Kidney glomerular epithelial cell (primary cell): ENCODE measurements around the gene GPR142.
"Not testable (repeated sequence)": the region's sequence is repeated elsewhere in the genome, so short reads cannot be mapped to it uniquely, and the experiment has no call there.

ENCODE experiments used
- DNase-seq: peaks from one replicate; lab custom pipeline; 2025; lab: John Stamatoyannopoulos, UW

Gene GPR142

DNA sequence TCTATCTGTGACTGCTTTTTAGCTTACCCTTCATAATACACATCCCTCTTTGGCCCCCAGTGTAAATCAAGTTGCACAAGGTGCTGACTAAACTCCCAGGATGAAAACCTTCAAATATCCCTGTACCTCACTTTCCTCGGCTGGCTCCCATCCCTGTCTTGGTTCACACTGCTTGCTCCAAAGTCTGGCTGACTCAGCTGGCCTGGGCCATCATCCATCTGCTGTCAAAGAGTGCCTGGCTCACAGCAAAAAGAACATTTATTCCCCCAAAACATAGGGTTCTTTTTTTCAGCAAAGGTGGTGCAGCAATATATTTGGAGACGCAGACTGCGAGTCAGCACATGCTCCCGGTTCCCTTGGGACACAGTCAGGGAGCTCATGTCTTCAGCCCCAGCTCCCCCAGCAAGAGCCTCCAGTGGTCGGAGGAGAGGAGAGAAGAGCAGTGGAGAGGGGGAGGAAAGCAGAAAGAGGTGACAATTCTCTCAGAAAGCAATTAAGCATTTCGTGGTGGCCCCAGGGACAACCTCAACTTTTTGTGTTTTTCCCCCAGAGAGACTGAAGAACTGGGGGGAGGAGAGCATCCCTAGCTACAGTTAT lies 26.1 kb downstream of the GPR142 start:
- no peak for DNase-seq

DNA sequence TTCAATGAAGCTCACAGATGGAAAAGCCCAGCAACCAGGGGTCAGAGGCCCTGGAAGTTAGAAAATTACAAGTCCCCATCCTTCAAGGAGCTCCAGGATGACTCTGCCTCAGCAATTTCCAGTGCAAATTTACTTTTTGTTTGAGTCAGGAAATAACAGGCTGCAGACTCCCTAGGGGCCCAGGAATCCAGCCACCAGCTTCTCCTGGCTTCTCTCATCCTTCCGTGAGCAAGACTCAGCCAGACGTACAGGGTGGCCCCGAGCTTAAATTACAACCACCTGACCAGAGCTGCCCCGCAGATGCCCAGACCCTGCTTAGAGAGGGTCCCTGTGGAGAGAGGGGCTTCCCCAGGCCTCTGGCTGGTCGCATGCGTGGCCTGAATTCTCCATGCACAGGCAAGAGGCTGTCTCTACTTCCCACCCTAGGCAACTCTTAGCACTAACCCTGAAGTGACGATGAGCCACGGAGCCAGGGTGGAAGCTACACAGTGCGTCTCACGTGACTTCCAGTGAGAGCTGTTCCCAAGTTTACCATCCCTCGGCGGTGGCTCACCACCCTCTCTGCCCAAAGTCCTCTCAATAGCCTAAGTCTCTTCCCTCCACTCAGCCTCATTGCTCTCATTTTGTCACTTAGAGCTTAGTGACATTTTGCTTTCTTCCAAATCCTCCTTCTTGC lies 27.1 kb downstream of the GPR142 start:
- DNase-seq = no peak

DNA sequence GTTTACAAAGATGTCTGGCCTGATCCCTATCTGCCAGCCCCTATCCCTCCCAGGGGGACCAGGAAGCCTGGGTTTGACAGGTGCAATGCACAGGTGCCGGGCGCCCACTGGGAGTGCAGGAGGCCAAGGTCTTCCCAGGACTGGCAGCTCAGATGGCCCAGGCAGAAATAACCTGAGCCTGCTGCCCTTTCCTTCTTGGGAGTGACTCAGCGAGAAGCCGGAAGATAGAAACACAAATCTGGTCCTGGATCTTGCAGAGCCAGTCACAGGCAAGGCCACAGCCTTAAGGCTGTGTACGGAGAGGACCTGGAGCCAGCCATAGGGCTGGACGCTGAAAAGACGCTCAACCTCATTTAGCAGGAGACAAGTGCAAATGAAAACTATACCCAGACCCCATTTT lies 27.7 kb downstream of the GPR142 start:
- DNase-seq = no peak

DNA sequence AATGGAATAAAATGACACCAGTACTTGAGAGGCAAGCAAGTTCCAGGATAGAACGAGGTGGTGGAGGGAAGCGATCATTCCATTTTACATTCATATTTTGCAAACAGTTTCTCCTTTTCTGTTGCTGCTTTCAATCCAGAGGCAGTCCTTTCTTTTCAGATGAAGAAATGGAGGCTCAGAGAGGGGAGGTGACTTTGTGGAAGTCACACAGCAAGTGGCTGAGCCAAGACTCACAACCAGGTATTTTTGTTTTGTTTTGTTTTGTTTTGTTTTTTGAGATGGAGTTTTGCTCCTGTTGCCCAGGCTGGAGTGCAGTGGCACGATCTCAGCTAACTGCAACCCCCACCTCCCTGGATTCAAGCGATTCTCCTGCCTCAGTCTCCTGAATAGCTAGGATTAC lies 29.3 kb downstream of the GPR142 start:
- DNase-seq = no peak

DNA sequence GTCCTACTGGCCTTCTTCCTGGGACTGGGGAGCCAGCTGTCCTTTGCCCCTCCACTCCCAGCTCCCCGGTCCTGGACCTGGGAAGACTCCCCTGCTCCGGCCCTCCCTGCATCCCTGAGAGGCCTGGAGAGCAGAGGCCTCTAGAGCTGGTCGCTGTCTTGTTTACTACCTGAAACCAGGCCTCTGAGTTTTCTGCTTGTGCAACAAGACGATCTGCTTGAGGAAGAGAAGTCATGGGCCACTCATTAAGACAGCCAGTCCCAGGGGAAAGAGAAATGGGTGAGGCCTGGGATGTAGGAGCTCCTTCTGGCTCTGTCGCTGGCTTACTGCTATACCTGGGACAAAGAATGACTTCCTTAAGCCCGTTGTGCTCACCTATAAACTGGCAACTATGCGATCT lies 34.7 kb downstream of the GPR142 start:
- no peak for DNase-seq

DNA sequence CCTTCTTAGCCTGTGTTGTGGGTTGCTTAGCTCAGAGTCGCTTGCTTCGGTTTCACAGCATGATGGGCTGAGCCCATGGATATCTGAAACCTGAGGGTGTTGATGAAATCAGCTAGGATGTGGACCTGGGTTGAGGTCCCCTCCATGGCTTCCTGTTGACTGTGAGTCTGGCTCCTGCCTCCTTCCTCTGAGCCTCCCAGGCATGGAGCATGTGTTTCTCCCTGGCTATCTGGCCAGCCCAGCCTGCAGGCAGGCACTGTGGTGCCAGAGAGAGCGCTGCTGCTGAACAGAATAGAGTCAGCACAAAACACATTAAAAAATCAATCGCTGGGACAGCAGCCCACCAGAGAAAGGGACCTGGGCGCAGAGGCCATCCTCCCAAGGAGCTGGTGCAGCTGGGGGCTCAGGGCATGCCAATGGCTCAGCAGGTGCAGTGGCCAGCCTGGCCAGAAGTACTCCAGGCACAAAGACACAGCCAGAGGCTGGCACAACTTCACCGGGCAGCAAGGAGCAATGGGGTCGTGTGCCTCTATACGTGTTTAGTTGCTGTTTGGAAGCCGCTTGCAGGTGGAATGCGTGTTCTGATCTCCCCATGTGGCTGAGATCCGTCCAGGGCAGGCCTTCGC lies 36.3 kb downstream of the GPR142 start:
- DNase-seq = no peak

DNA sequence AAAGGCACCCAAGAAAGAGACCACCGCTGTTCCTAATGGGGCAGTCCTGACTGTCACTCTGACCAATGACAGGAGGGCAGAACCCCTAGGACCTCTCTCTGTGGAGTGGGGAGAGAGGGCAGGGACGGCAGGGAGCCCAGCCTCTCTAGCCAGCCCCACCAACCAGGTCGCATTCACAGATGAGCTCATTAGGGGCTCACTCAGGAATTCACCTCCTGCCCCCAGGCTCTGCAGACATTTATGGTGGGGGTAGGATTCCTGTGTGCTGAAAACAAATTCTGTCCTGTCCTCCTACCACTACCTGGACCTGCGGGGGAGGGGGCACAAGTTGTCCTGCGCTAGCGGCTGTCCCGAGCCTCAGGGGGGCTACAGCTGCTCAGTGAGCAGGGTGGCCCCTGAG lies 36.9 kb downstream of the GPR142 start:
- DNase-seq = no peak

DNA sequence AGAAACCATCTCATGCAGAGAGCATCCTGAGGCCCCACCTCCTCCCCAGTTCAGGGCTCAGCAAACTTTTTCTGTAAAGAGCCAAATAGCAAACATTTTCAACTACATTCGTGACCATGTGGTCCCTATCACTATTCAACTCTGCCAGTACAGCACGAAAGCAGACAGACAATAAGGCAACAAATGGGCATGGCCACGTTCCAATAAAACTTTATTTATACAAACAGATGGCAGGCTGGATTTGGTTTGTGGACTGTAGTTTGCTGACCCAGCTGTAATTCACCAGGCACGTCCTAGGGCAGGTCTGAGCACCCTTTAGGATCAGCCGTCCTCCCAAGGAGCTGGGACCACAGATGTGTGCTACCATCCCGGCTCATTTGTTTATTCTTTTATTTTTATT lies 37.5 kb downstream of the GPR142 start:
- no peak for DNase-seq

DNA sequence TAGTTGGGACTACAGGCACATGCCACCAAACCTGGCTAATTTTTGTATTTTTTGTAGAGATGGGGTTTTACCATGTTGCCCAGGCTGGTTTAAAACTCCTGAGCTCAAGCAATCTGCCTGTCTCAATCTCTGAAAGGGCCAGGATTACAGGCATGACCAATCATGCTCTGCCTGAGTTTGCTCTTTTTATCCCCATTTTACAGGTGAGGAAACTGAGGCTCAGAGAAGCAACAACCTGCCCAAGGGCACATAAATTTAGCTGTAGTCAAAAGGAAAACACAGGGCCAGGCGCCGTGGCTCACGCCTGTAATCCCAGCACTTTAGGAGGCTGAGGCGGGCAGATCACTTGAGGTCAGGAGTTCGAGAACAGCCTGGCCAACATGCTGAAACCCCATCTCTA lies 38.0 kb downstream of the GPR142 start:
- DNase-seq = not testable (repeated sequence)

DNA sequence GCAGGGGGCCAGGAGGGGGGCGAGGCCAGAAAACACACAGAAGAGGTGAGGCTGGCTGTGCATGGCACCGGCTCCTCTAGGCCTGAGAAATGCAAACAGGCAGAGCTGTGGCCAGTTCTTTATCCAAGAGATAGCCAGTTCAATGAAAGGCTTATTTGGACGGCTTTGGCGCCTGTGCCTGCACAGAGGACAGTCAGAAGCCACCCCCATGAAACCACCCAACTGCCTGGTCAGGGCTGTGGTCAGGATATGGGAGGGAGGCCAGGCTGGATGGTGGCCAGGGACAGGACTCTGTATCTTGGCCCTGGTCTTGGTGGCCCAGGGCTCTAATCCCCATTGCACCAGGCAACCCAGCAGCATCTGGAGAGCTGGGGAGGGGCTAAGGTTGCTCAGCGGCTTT lies 40.1 kb downstream of the GPR142 start:
- DNase-seq = no peak

DNA sequence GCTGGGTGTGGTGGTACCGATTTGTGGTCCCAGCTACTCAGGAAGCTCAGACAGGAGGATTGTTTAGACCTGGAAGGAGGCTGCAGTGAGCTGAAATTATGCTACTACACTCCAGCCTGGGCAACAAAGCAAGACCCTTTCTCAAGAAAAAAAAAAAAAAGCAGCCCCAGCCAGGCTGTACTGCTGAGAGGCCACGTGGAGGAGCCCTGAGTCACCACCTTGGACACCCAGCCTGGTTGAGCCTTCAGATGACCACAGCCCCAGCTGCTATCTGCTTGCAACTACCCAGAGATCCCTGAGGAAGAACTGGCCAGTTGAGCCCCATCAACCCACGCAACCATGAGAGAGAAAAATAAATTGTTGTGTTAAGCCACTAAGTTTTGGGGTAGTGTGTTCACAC lies 41.0 kb downstream of the GPR142 start:
- DNase-seq = no peak

DNA sequence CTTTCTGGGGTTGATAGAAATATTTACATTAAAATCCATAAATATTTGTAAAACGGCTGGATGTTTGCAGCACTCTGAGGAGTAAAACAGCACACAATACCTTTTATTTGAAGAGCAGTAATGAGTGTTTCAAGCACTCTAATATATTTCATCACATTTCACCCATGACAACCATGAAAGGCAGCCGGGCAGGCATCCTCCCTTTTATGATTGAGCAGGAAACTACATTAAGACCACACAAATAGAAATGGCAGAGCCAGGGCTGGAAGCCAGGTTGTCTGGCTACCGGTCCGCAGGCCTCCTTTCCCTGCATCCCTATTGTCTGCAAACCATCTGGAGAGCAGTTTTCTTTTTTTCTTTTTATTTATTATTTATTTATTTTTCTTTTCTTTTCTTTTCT lies 41.5 kb downstream of the GPR142 start:
- no peak for DNase-seq

DNA sequence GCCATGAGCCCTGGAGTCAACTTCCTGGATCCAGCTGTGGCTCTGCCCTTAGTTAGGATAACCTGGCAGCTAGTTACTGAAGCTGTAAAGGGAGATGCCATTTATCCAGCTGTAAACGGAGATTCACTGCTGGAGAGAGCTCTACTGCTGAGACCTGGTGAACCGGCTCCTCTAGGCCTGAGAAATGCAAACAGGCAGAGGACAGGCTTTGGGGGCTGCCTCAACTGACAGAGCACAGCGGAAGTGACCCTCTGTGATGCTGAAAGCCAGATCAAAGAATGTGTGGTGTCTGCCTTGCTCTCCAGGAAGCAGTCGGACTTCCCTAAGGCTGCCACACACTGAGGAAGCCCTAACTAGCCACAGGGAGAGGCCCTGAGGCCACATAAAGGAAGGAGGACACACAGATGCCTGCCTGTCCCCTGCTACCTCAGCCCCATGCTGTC lies 42.7 kb downstream of the GPR142 start:
- no peak for DNase-seq

DNA sequence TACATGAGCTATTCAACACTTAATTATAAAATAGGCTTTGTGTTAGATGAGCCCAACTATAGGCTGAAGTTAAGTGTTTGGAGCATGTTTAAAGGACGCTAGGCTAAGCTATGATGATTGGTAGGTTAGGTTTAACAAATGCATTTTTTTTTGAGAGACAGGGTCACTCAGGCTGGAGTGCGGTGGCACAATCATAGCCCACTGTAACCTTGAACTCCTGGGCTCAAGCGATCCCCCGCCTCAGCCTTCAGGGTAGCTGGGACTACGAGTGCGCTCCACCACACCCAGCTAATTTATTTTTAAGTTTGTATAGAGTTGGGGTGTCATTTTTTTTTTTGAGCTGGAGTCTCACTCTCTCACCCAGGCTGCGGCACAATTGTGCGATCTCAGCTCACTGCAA lies 45.3 kb downstream of the GPR142 start:
- DNase-seq = no peak

DNA sequence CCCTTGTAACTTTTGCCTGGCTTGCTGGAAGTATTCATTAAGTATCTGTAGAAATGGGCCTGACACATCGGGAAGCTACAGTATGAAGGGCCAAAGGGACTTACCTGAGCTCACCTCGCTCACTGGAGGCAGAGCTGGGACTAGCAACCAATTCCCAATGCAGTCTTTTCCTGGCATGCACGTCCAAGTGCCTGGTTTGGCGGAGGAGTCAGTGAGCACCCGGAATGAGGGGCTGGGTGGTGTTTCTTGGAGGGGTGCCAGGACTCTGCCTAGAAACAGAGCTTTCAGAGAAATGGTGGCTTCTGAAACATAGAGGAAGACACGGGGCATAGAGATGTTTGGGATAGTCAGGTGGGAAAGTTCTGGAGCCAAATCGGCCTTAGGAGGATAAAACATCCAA lies 46.2 kb downstream of the GPR142 start:
- peak; percentile 20 for DNase-seq

DNA sequence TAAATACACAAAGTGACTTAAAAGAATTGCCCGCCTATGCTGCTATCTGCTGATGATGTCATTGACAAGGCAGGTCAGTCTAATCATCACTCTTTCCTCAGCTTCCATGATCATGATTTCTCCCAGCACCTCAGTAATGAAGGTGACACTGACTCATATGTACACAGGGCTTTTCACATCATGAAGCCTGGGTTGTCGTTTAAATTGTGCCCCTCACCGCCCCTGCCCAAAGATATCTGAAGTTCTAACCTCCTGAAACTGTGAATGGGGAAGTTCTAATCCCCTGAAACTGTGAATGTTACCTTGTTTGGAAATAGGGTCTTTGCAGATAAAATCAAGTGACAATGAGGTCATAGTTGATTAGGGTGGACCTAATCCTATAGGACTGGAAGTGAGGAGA lies 47.2 kb downstream of the GPR142 start:
- no peak for DNase-seq

DNA sequence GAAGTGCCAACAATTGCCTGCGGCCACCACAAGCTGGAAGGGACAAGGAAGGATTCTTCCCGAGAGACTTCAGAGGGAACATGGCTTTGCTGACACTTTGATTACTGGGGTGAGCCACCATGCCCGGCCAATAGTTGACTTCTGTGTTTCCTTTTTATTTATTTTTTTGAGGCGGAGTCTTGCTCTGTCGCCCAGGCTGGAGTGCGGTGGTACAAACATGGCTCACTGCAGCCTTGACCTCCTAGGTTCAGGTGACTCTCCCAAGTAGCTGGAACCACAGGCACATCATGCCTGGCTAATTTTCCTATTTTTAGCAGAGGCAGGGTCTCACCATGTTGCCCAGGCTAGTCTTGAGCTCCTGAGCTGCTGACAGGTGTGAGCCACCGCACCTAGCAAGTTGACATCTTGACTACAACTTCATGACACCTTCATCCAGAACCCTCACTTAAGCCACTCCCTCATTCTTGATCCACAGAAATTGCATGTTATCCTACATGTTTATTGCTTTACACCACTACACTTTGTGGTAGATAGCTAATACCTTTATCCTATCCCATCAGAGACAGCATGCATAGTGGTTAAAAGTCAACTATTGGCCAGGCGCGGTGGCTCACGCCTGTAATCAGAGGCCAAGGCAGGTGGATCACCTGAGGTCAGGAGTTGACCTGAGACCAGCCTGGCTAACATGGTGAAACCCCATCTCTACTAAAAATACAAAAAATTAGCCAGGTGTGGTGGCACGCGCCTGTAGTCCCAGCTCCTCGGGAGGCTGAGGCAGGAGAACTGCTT lies 48.5 kb downstream of the GPR142 start:
- DNase-seq = no peak

DNA sequence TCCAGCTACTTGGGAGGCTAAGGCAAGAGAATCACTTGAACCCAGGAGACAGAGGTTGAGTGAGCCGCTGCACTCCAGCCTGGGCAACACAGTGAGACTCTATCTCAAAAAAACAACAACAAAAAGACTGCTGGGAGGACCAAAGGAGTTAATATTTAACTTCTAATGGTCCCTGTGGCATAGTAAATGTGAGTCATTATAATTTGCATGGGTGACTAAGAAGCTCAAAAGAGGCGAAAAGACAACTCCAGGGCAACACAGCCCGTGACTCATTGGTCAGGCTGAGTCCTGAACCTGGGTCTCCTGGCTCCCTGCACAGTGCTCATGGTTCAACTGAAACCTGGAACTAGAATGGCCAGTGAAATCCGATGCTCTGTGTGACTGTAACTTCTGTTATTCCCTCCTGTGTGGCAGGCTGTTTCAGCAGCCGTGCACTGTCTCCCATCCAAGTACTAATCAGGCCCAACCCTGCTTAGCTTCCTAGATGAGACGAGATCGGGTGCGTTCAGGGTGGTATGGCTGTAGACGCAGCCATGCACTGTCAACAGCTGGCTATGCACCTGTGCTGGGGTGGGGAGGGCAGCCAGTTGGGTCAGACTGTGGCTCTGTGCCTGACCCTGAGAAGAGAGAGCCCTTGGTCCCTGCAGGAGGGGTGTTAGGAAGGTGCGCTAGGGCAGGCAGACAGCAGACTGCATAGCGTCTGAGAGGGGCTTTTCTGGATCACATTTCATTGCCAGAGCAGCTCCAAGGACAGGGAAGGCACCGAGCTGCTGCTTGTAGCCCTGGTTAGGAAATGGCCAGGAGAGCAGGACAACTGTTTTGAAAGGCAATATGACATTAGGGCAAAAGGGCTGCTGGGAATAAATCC lies 50.1 kb downstream of the GPR142 start:
- peak; percentile 94 for DNase-seq

DNA sequence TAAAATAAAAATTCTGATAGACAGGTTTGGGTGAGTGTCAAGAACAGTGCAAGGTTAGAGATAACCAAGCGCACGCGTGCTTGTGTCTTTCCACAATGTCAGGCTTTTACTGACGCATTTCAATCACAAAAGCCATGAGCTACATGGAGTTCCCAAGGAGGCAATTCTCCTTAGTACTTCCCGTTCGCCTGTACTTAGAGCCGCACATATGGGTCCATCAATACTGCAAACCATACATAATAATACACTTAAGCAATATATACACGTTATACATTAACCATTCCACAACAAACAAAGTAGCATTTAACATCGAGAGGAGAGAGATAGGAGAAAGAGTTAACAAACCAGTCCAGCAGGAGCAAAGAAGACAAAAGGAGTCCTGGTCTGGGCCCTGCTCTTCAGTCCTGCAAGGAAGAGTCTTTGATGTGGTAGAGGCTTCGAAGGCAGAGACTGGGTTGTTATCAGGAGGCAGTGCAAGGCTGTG lies 52.7 kb downstream of the GPR142 start:
- no peak for DNase-seq
